Astrocyte (in vitro differentiated cells and primary cell): ENCODE measurements around the gene SLC26A2.

ENCODE experiments used
- CTCF ChIP-seq: IDR thresholded peaks from 2 replicates; pipeline ENCODE4 v1.5.1; 2011; ENCODE audit warnings: low read depth, mild to moderate bottlenecking, inconsistent platforms, low read length, moderate library complexity; ENCODE audit not compliant: insufficient read depth
- EZH2 ChIP-seq: IDR thresholded peaks from 2 replicates; pipeline ENCODE4 v1.6.1; 2012; ENCODE audit warnings: mild to moderate bottlenecking, low read length, inconsistent platforms; ENCODE audit not compliant: insufficient read depth

GRCh38 chr5:150007050-150007449 is 46.5 kb downstream of the SLC26A2 start:
- TF ChIP-seq EZH2 (no peak), CTCF (no peak)
